ENCODE data around the gene MADCAM1. TPM values are rescaled to one million over a fixed set of nuclear protein-coding genes. Genes with fewer than 3 reads are reported as not detected.

Gene MADCAM1
- total and polyA plus RNA-seq, 2 of the 8 experiments (the other 6 are each of a cell fraction or from before 2014, with no cell fraction given) = 2.3 to 3.0 TPM

- TF ChIP-seq BACH1 (IDR thresholded peaks at IDR 0.05; ENCODE audit: low read length) (no peak), CHD1 (IDR thresholded peaks at IDR 0.05; ENCODE audit: low read depth, low read length) (no peak)
Observed at GRCh38 chr19:453606-454005, 42.7 kb upstream of the MADCAM1 start (continued).
